Common myeloid progenitor, CD34-positive (primary cell): Measurements from ENCODE around the gene GPR87.

ENCODE experiments used
- CTCF ChIA-PET: fragments of 350-600 bp; sonication (Branson Sonifier 250); formaldehyde crosslinking; loops from one replicate; lab custom pipeline; 2021; ENCODE audit warnings: antibody characterized with exemption; lab: Charles Lee
- POLR2A ChIA-PET: fragments of 350-600 bp; sonication (Branson Sonifier 250); formaldehyde crosslinking; loops from one replicate; lab custom pipeline; 2021; ENCODE audit warnings: antibody characterized with exemption; lab: Charles Lee
- DNase-seq, 3 donors: peaks; one replicate each; pipeline versions ENCODE4 v3.0.0 to v3.0.0-alpha.2; 2013
- H3K27ac ChIP-seq, 2 experiments: 1 replicate in 1 of 2; 2 replicates in 1 of 2; pipeline ENCODE4 v1.7.0; 2013; ENCODE audit warnings: inconsistent platforms in 2 of 2, low read length in 2 of 2, mild to moderate bottlenecking in 2 of 2, low read depth in 1 of 2, moderate library complexity in 1 of 2; ENCODE audit not compliant: severe bottlenecking in 2 of 2, insufficient read depth in 1 of 2, poor library complexity in 1 of 2
- H3K27me3 ChIP-seq, 5 experiments: replicated peaks in 2 of 5; 1 replicate in 3 of 5; 2 replicates in 2 of 5; pipeline versions ENCODE4 v1.6.1 to v1.7.0; 2013; ENCODE audit warnings: low read length in 4 of 5, mild to moderate bottlenecking in 2 of 5, moderate library complexity in 2 of 5, inconsistent platforms in 1 of 5; ENCODE audit not compliant: insufficient read depth in 5 of 5, control insufficient read depth in 4 of 5
- H3K36me3 ChIP-seq, 4 experiments: 1 replicate in 2 of 4; 2 replicates in 2 of 4; pipeline versions ENCODE4 v1.6.1 to v1.7.0; 2013; ENCODE audit warnings: low read length in 3 of 4, control low read depth in 1 of 4, mild to moderate bottlenecking in 1 of 4; ENCODE audit not compliant: control insufficient read depth in 4 of 4, insufficient read depth in 4 of 4
- H3K4me1 ChIP-seq, 4 experiments: 1 replicate in 3 of 4; 2 replicates in 1 of 4; pipeline versions ENCODE4 v1.6.1 to v1.7.1; 2013; ENCODE audit warnings: low read length in 3 of 4, mild to moderate bottlenecking in 3 of 4, control low read depth in 1 of 4, inconsistent platforms in 1 of 4, moderate library complexity in 1 of 4; ENCODE audit not compliant: control insufficient read depth in 4 of 4, insufficient read depth in 4 of 4; ENCODE audit errors: control extremely low read depth in 1 of 4
- H3K4me3 ChIP-seq, 7 experiments: 1 replicate in 4 of 7; 2 replicates in 3 of 7; pipeline versions ENCODE4 v1.5.1 to v1.7.0; 2013; ENCODE audit warnings: mild to moderate bottlenecking in 7 of 7, low read length in 6 of 7, moderate library complexity in 6 of 7, inconsistent platforms in 2 of 7, low read depth in 2 of 7, control low read depth in 1 of 7; ENCODE audit not compliant: insufficient read depth in 4 of 7, control insufficient read depth in 1 of 7; ENCODE audit errors: extremely low read depth in 1 of 7
- H3K9me3 ChIP-seq, 5 experiments: 1 replicate in 4 of 5; 2 replicates in 1 of 5; pipeline versions ENCODE4 v1.6.1 to v1.7.1; 2013; ENCODE audit warnings: low read length in 4 of 5, mild to moderate bottlenecking in 2 of 5, inconsistent platforms in 1 of 5, low read depth in 1 of 5, moderate library complexity in 1 of 5; ENCODE audit not compliant: control insufficient read depth in 4 of 5, insufficient read depth in 2 of 5; ENCODE audit errors: control extremely low read depth in 1 of 5
- WGBS: methylation state at CpG from one replicate; pipeline ENCODE4 v1.1.5; 2013; ENCODE audit not compliant: insufficient coverage; 5-methylcytosine and 5-hydroxymethylcytosine counted together

GPR87 gene

GRCh38 chr3:151305060-151305774 is 11.4 kb downstream of the GPR87 start:
- WGBS: 96% methylated on average over 3 of the region's 7 CpGs

GRCh38 chr3:151303751-151304150 is 12.9 kb downstream of the GPR87 start:
- ChIA-PET CTCF (interaction anchor here (1.1 kb wide), 1 partner anchor 42 kb away, joined by 3 read pairs; no protein-coding TSS in a partner anchor), POLR2A (no interaction called here)
- H3K4me1 ChIP-seq: peaks cover 0 to 3% (median 0%) of the 10 kb centered on the region in 4 experiments
- H3K4me3 ChIP-seq: no peak overlapping the region
- H3K36me3 ChIP-seq: peaks cover 0 to 10% (median 5%) of the 10 kb centered on the region in 4 experiments
- DNase-seq: no peak
- no peak overlapping the region for H3K27ac ChIP-seq
- no peaks in the 10 kb centered on the region for H3K27me3 ChIP-seq
- WGBS: 100% methylated on average over 1 of the region's 2 CpGs
- no peaks in the 10 kb centered on the region for H3K9me3 ChIP-seq

More at GRCh38 chr3:151305060-151305774, 11.4 kb downstream of the GPR87 start:
- H3K27ac ChIP-seq: no peak overlapping the region
- H3K9me3 ChIP-seq: no peaks in the 10 kb centered on the region
- DNase-seq: no peak
- peaks cover 0 to 3% (median 0%) of the 10 kb centered on the region in 4 experiments for H3K4me1 ChIP-seq
- CTCF ChIA-PET: interaction anchor here (0.6 to 1.8 kb wide), 7 partner anchors 8 to 357 kb away, joined by 3 to 6 read pairs (median 3); no protein-coding TSS in a partner anchor
- no peaks in the 10 kb centered on the region for H3K27me3 ChIP-seq
- no peak overlapping the region for H3K4me3 ChIP-seq
- POLR2A ChIA-PET: no interaction called here
- peaks cover 0 to 10% (median 4%) of the 10 kb centered on the region in 4 experiments for H3K36me3 ChIP-seq

- ChIA-PET POLR2A (no interaction called here), CTCF (interaction anchor here (0.9 kb wide), 1 partner anchor 9 kb away, joined by 3 read pairs; no protein-coding TSS in a partner anchor)
- Histone ChIP-seq H3K27ac (no peak overlapping the region), H3K4me3 (no peak overlapping the region), H3K27me3 (no peaks in the 10 kb centered on the region), H3K36me3 (peaks cover 0 to 10% (median 5%) of the 10 kb centered on the region in 4 experiments), H3K4me1 (peaks cover 0 to 3% (median 0%) of the 10 kb centered on the region in 4 experiments), H3K9me3 (no peaks in the 10 kb centered on the region)
- WGBS: 96% methylated on average over 2 of the region's 3 CpGs
- no peak for DNase-seq
Measured at GRCh38 chr3:151301787-151302186, 14.8 kb downstream of the GPR87 start.

GRCh38 chr3:151300539-151300938 is 16.1 kb downstream of the GPR87 start:
- Histone ChIP-seq H3K36me3 (peaks cover 0 to 13% (median 6%) of the 10 kb centered on the region in 4 experiments), H3K4me3 (no peak overlapping the region), H3K27me3 (no peaks in the 10 kb centered on the region), H3K4me1 (peaks cover 0 to 3% (median 0%) of the 10 kb centered on the region in 4 experiments), H3K9me3 (no peaks in the 10 kb centered on the region), H3K27ac (no peak overlapping the region)
- ChIA-PET POLR2A (no interaction called here), CTCF (interaction anchor here (1.1 to 1.8 kb wide), 2 partner anchors 8 to 73 kb away, joined by 4 to 5 read pairs; no protein-coding TSS in a partner anchor)
- DNase-seq: no peak
- WGBS: no CpG with 5 or more reads among the region's 1 CpG

- DNase-seq: no peak
- no peaks in the 10 kb centered on the region for H3K4me1 ChIP-seq
- ChIA-PET POLR2A (no interaction called here), CTCF (interaction anchor here (0.9 to 1.9 kb wide), 5 partner anchors 9 to 30 kb away, joined by 3 to 4 read pairs (median 3); no protein-coding TSS in a partner anchor)
- 100% methylated on average over 1 of the region's 2 CpGs for WGBS
- no peaks in the 10 kb centered on the region for H3K9me3 ChIP-seq
- H3K27ac ChIP-seq: no peak overlapping the region
- no peak overlapping the region for H3K4me3 ChIP-seq
- no peaks in the 10 kb centered on the region for H3K27me3 ChIP-seq
- peaks cover 0 to 20% (median 6%) of the 10 kb centered on the region in 4 experiments for H3K36me3 ChIP-seq
Measured at GRCh38 chr3:151299006-151299405, 17.6 kb downstream of the GPR87 start.

GRCh38 chr3:151297429-151297828 is 19.2 kb downstream of the GPR87 start:
- ChIA-PET CTCF (interaction anchor here (1.2 to 1.8 kb wide), 2 partner anchors 14 to 23 kb away, joined by 3 to 4 read pairs; no protein-coding TSS in a partner anchor), POLR2A (no interaction called here)
- peaks cover 0 to 17% (median 3%) of the 10 kb centered on the region in 4 experiments for H3K36me3 ChIP-seq
- H3K4me1 ChIP-seq: no peaks in the 10 kb centered on the region
- DNase-seq: no peak
- H3K27ac ChIP-seq: no peak overlapping the region
- no peaks in the 10 kb centered on the region for H3K27me3 ChIP-seq
- H3K9me3 ChIP-seq: no peaks in the 10 kb centered on the region
- H3K4me3 ChIP-seq: no peak overlapping the region
- WGBS: 0% methylated on average over 1 of the region's 2 CpGs

- H3K9me3 ChIP-seq: no peaks in the 10 kb centered on the region
- ChIA-PET CTCF (no interaction called here), POLR2A (no interaction called here)
- DNase-seq: no peak
- no peak overlapping the region for H3K4me3 ChIP-seq
- H3K4me1 ChIP-seq: no peaks in the 10 kb centered on the region
- peaks cover 0 to 17% (median 3%) of the 10 kb centered on the region in 4 experiments for H3K36me3 ChIP-seq
- WGBS: no CpG with 5 or more reads among the region's 3 CpGs
- H3K27ac ChIP-seq: no peak overlapping the region
- H3K27me3 ChIP-seq: no peaks in the 10 kb centered on the region
Measured at GRCh38 chr3:151296226-151296625, 20.4 kb downstream of the GPR87 start.
